VCaP (cell line): ENCODE results near the gene ADGRB3.

Experiments
- H3K27ac ChIP-seq: fragments of 450-650 bp; 2 replicates; pipeline ENCODE4 v1.5.1; 2017
- CTCF ChIP-seq: fragments of 450-650 bp; conservative IDR thresholded peaks from 2 replicates; pipeline ENCODE4 v1.5.1; 2017; ENCODE audit warnings: mild to moderate bottlenecking, moderate library complexity

The ADGRB3 gene

GRCh38 chr6:69391106-69391505 is 756.0 kb downstream of the ADGRB3 start:
- no peak overlapping the region for H3K27ac ChIP-seq
- TF ChIP-seq CTCF = no peak

- no peak for TF ChIP-seq CTCF
- no peak overlapping the region for H3K27ac ChIP-seq
These were observed 757.7 kb downstream of the ADGRB3 start for GRCh38 chr6:69392745-69393144.

GRCh38 chr6:69398311-69398710 is 763.2 kb downstream of the ADGRB3 start:
- no peak overlapping the region for H3K27ac ChIP-seq
- TF ChIP-seq CTCF = no peak

GRCh38 chr6:69398729-69399128 is 763.6 kb downstream of the ADGRB3 start:
- no peak for TF ChIP-seq CTCF
- H3K27ac ChIP-seq = no peak overlapping the region

GRCh38 chr6:69408886-69409285 is 773.8 kb downstream of the ADGRB3 start:
- no peak for TF ChIP-seq CTCF

GRCh38 chr6:69416776-69417175 is 781.7 kb downstream of the ADGRB3 start:
- no peak for TF ChIP-seq CTCF
- H3K27ac ChIP-seq = no peak overlapping the region

More at GRCh38 chr6:69408886-69409285, 773.8 kb downstream of the ADGRB3 start:
- H3K27ac ChIP-seq = no peak overlapping the region

GRCh38 chr6:69421269-69421668 is 786.2 kb downstream of the ADGRB3 start:
- no peak for TF ChIP-seq CTCF
- H3K27ac ChIP-seq = no peak overlapping the region

GRCh38 chr6:69422020-69422419 is 786.9 kb downstream of the ADGRB3 start:
- H3K27ac ChIP-seq = no peak overlapping the region
- no peak for TF ChIP-seq CTCF
